ENCODE results near the gene CD82. TPM values are rescaled to one million over a fixed set of nuclear protein-coding genes. Genes with fewer than 3 reads are reported as not detected.
A peak's percentile ranks its signal among the peaks of the same experiment; 100 is the strongest.

Gene CD82
- total RNA-seq, 1 experiment from 2014 or later: 26.1 TPM

DNA sequence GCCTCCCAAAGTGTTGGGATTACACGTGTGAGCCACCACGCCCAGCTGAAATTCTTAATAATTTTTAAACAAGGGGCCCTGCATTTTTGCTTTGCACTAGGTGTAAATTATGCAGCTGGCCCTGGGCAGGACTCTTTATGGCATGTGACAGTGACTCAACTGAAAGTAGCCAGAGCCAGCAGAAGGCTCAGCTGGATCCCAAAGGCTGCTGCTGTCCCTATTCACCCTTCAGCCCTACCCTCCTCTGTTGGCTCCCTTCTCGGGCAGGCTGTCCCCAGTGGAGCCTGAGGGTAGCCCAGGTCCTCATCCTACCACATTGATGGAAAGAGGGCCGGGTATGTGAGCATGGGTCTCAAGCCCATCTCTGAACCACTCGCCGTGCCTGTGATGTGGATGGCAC is 45.6 kb downstream of the CD82 start:
- no TSS peak for BruUV-seq (replicated peaks)
- no peak for DNase-seq (ENCODE audit: low read depth, low spot score)
- ChIA-PET POLR2A (interaction anchor here (0.7 kb wide), 1 partner anchor 45 kb away, joined by 3 read pairs; no protein-coding TSS in a partner anchor), CTCF (no interaction called here)
- intact Hi-C loops (cut with micrococcal nuclease; ENCODE audit: unreplicated experiment): no loop called here
- no peaks in the 10 kb centered on the region for H3K4me1 ChIP-seq (ENCODE audit: control insufficient read depth, insufficient read depth, low read length)
- H3K4me3 ChIP-seq (ENCODE audit: low read depth in 2 of 2, low read length in 2 of 2): no peak overlapping the region
- in situ Hi-C loops (cut with HindIII; ENCODE audit: low pct_unique_long_range_greater_than_20kb, low sequenced_read_pairs): no loop called here
- H3K27ac ChIP-seq (ENCODE audit: low read length): no peak overlapping the region
- H3K27me3 ChIP-seq (ENCODE audit: control insufficient read depth, insufficient read depth, low read length): no peaks in the 10 kb centered on the region
- TF ChIP-seq TCF7L2 (IDR thresholded peaks at IDR 0.05; ENCODE audit: low read depth, low read length) (no peak), SIN3A (IDR thresholded peaks at IDR 0.05; ENCODE audit: borderline replicate concordance, insufficient read depth, low read depth, low read length) (no peak), POLR2AphosphoS5 (IDR thresholded peaks at IDR 0.05; ENCODE audit: low read depth, low read length) (no peak)
- TF ChIP-seq, protein P1, sequence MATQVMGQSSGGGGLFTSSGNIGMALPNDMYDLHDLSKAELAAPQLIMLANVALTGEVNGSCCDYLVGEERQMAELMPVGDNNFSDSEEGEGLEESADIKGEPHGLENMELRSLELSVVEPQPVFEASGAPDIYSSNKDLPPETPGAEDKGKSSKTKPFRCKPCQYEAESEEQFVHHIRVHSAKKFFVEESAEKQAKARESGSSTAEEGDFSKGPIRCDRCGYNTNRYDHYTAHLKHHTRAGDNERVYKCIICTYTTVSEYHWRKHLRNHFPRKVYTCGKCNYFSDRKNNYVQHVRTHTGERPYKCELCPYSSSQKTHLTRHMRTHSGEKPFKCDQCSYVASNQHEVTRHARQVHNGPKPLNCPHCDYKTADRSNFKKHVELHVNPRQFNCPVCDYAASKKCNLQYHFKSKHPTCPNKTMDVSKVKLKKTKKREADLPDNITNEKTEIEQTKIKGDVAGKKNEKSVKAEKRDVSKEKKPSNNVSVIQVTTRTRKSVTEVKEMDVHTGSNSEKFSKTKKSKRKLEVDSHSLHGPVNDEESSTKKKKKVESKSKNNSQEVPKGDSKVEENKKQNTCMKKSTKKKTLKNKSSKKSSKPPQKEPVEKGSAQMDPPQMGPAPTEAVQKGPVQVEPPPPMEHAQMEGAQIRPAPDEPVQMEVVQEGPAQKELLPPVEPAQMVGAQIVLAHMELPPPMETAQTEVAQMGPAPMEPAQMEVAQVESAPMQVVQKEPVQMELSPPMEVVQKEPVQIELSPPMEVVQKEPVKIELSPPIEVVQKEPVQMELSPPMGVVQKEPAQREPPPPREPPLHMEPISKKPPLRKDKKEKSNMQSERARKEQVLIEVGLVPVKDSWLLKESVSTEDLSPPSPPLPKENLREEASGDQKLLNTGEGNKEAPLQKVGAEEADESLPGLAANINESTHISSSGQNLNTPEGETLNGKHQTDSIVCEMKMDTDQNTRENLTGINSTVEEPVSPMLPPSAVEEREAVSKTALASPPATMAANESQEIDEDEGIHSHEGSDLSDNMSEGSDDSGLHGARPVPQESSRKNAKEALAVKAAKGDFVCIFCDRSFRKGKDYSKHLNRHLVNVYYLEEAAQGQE (IDR thresholded peaks at IDR 0.05; ENCODE audit: insufficient read depth in 1 of 2, low read depth in 2 of 2, low read length in 1 of 2): no peak
- TF ChIP-seq, protein P2, sequence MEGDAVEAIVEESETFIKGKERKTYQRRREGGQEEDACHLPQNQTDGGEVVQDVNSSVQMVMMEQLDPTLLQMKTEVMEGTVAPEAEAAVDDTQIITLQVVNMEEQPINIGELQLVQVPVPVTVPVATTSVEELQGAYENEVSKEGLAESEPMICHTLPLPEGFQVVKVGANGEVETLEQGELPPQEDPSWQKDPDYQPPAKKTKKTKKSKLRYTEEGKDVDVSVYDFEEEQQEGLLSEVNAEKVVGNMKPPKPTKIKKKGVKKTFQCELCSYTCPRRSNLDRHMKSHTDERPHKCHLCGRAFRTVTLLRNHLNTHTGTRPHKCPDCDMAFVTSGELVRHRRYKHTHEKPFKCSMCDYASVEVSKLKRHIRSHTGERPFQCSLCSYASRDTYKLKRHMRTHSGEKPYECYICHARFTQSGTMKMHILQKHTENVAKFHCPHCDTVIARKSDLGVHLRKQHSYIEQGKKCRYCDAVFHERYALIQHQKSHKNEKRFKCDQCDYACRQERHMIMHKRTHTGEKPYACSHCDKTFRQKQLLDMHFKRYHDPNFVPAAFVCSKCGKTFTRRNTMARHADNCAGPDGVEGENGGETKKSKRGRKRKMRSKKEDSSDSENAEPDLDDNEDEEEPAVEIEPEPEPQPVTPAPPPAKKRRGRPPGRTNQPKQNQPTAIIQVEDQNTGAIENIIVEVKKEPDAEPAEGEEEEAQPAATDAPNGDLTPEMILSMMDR (IDR thresholded peaks at IDR 0.05): no peak
- H3K9me3 ChIP-seq (ENCODE audit: control insufficient read depth, insufficient read depth, low read depth, low read length): no peaks in the 10 kb centered on the region
- H3K36me3 ChIP-seq (ENCODE audit: control insufficient read depth, insufficient read depth, low read length): no peaks in the 10 kb centered on the region
- peak; percentile 55; the same call in 1 of the 2 replicates for ATAC-seq

DNA sequence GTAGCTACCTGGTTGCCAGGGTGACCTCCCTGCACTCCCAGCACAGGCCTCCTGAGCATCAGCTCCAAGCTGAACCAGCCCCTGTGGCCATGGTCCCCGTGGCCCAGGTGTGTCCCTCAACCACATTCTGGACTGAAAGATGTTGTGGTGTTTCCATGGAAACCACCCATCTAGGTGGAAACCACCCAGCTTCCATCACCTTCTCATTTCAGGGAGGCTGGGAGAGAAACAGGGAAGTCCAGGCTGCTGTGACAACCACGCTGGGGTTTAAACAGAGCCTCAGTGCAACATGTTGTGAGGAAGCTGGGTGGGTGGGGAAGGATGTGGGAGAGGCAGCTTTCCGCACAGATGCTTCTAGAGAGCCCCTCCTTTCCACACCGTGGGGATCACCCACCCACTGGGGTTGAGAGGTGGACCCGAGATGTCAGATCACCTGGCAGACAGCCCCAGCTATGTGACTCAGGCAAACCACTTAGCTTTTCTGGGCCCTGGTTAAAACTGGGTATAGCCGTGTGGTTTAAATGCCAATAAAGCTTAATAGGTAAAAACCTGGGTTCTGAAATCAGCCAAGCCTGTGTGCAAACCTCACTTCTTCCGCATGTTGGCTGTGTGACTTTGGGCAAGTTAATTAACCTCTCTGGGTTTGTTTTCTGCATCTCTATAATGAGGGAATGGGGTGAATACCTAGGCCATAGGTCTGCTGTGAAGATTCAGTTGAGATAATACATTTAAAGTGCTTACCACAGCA is 46.4 kb downstream of the CD82 start:
- ATAC-seq (no peak), DNase-seq (ENCODE audit: low read depth, low spot score) (no peak)
- intact Hi-C loops (cut with micrococcal nuclease; ENCODE audit: unreplicated experiment): no loop called here
- POLR2A ChIA-PET: interaction anchor here (0.7 kb wide), 2 partner anchors 44 to 321 kb away, joined by 3 to 9 read pairs; no protein-coding TSS in a partner anchor
- H3K36me3 ChIP-seq (ENCODE audit: control insufficient read depth, insufficient read depth, low read length): no peaks in the 10 kb centered on the region
- CTCF ChIA-PET: interaction anchor here (0.6 to 0.9 kb wide), 4 partner anchors 10 to 1787 kb away, joined by 3 to 18 read pairs (median 9); no protein-coding TSS in a partner anchor
- H3K9me3 ChIP-seq (ENCODE audit: control insufficient read depth, insufficient read depth, low read depth, low read length): no peaks in the 10 kb centered on the region
- in situ Hi-C loops (cut with HindIII; ENCODE audit: low pct_unique_long_range_greater_than_20kb, low sequenced_read_pairs): no loop called here
- H3K4me1 ChIP-seq (ENCODE audit: control insufficient read depth, insufficient read depth, low read length): no peaks in the 10 kb centered on the region
- no TSS peak for BruUV-seq (replicated peaks)
- H3K27ac ChIP-seq (ENCODE audit: low read length): no peak overlapping the region
- no peak overlapping the region for H3K4me3 ChIP-seq (ENCODE audit: low read depth in 2 of 2, low read length in 2 of 2)
- no peaks in the 10 kb centered on the region for H3K27me3 ChIP-seq (ENCODE audit: control insufficient read depth, insufficient read depth, low read length)
- TF ChIP-seq SIN3A (IDR thresholded peaks at IDR 0.05; ENCODE audit: borderline replicate concordance, insufficient read depth, low read depth, low read length) (no peak), POLR2AphosphoS5 (IDR thresholded peaks at IDR 0.05; ENCODE audit: low read depth, low read length) (no peak), TCF7L2 (IDR thresholded peaks at IDR 0.05; ENCODE audit: low read depth, low read length) (no peak)
- TF ChIP-seq, protein P1 (IDR thresholded peaks at IDR 0.05; ENCODE audit: insufficient read depth in 1 of 2, low read depth in 2 of 2, low read length in 1 of 2): no peak
- TF ChIP-seq, protein P2 (IDR thresholded peaks at IDR 0.05): no peak
